HEK293T (cell line): ENCODE results near the gene RBM20.

ENCODE experiments used
- BHLHE40 ChIP-seq: fragments of 450-650 bp; IDR thresholded peaks from 2 replicates; pipeline ENCODE4 v1.6.1; 2016; ENCODE audit warnings: mild to moderate bottlenecking, moderate library complexity, borderline replicate concordance
- CTBP1 ChIP-seq: fragments of 450-650 bp; IDR thresholded peaks from 2 replicates; pipeline ENCODE4 v1.6.1; 2016; ENCODE audit warnings: borderline replicate concordance
- FOXM1 ChIP-seq: fragments of 450-650 bp; IDR thresholded peaks from 2 replicates; pipeline ENCODE4 v1.6.1; 2017; ENCODE audit warnings: mild to moderate bottlenecking, borderline replicate concordance
- HDGF ChIP-seq: fragments of 450-650 bp; IDR thresholded peaks from 2 replicates; pipeline ENCODE4 v1.6.1; 2017; ENCODE audit warnings: antibody characterized with exemption, borderline replicate concordance
- LEF1 ChIP-seq: fragments of 450-650 bp; IDR thresholded peaks from 2 replicates; pipeline ENCODE4 v1.6.1; 2017; ENCODE audit warnings: mild to moderate bottlenecking, borderline replicate concordance
- PKNOX1 ChIP-seq: fragments of 450-650 bp; IDR thresholded peaks from 2 replicates; pipeline ENCODE4 v1.6.1; 2016
- SP1 ChIP-seq: fragments of 450-650 bp; IDR thresholded peaks from 2 replicates; pipeline ENCODE4 v1.6.1; 2017
- ZNF384 ChIP-seq: fragments of 450-650 bp; IDR thresholded peaks from 2 replicates; pipeline ENCODE4 v1.6.1; 2016

GRCh38 chr10:110616493-110617033, 27.6 kb upstream of the RBM20 start:
- TF ChIP-seq SP1 (no peak), PKNOX1 (no peak), CTBP1 (no peak), ZNF384 (no peak), FOXM1 (no peak), LEF1 (no peak), HDGF (no peak), BHLHE40 (no peak)
